ENCODE results near the gene KRTAP4-5. TPM values are rescaled to one million over a fixed set of nuclear protein-coding genes. Genes with fewer than 3 reads are reported as not detected.
A peak's percentile ranks its signal among the peaks of the same experiment; 100 is the strongest.
"Not testable (repeated sequence)": the region's sequence is repeated elsewhere in the genome, so short reads cannot be mapped to it uniquely, and the experiment has no call there.

Gene KRTAP4-5
- total RNA-seq, 1 experiment from 2014 or later, result not detected

DNA sequence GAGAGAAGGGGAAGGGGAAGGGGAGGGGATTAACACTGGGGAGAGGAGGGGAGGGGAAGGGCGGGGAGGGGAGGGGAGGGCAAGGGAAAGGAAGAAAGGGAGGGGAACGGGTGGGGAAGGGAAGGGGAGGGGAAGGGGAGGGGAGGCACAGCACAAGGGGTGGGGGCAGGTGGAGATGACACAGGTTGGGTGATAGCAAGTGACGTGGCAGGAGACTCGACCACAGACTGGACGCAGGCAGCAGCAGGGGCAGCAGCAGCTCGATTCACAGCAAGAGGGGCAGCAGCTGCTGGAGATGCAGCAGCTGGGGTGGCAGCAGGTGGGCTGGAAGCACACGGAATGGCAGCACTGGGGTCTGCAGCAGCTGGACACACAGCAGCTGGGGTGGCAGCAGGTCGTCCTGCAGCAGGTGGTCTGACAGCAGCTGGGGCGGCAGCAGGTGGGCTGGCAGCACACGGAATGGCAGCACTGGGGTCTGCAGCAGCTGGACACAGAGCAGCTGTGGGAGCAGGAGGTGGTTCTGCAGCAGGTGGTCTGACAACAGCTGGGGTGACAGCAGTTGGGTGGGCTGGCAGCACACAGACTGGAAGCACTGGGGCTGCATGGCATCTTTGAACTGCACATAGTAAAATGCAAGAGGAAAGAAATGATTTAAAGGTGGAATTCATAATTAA lies 47.9 kb downstream of the KRTAP4-5 start, which contains the start of gene KRTAP4-16:
Gene KRTAP4-16 (minus strand): TSS at position 624 of the 674 bp plus-strand sequence. CDS start 0 bp downstream, at position 624.
- POLR2A ChIA-PET, result no interaction called here
- no peak for ATAC-seq
- TF ChIP-seq ZNF423 (CRISPR knock-in tag; IDR thresholded peaks at IDR 0.05) (peak; percentile 43), OVOL2 (CRISPR knock-in tag; IDR thresholded peaks at IDR 0.05; ENCODE audit: borderline replicate concordance) (no peak)
- no peak within 1 kb of the TSS for H3K4me3 Mint-ChIP-seq
- H3K27me3 Mint-ChIP-seq (ENCODE audit: low read depth), result no peaks in the 10 kb centered on the region
- H3K27ac Mint-ChIP-seq, result 0 out of 2 replicates have a peak within 1 kb of the TSS, but pooled peaks have one; percentile 41
- peaks cover 40% of the 10 kb centered on the region for H3K4me1 Mint-ChIP-seq
- CTCF ChIA-PET, result no interaction called here
- H3K9me3 Mint-ChIP-seq, result peaks cover 4% of the 10 kb centered on the region; the same call in 1 of the 2 replicates
- no peaks in the 10 kb centered on the region for H3K36me3 Mint-ChIP-seq
- no peak for DNase-seq (ENCODE audit: low spot score)

DNA sequence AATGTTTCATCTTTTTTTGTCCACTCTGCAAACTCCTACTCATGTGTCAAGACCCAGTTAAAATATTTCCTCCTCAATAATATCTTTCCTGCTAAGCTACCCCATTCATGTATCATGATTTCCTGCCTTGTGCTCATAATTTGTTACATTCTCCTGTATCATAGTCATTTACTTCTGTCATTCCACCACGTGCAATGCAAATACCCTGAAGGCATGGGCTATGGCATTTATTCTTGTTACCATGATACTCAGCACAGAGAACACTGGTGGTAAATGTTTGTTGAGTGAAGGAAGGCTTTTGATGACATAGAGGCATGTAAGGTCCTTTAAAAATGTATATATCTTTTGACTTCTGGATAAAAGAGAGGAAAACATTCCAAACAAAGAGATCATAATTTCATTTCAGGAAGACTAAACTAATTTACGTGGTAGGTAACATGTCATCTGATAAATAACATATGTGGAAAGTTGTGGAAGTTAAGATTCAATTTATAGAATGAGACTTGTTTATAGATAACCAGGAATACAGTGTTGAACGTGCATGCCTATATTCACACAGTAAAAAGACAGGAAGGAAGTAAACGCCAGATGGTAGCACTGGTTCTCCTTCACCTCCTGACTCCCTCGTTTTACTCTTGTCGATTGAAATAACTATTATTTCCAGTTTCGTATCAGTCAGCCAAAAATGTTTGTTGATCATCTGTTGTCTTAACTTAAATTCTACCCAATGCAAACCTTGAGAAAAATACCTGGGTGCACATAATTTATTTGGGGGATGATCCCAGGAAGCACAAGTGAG lies 49.7 kb downstream of the KRTAP4-5 start:
- H3K27me3 Mint-ChIP-seq (ENCODE audit: low read depth); H3K27ac Mint-ChIP-seq; ATAC-seq; H3K36me3 Mint-ChIP-seq; CTCF ChIA-PET; H3K4me3 Mint-ChIP-seq; POLR2A ChIA-PET; DNase-seq (ENCODE audit: low spot score): not testable (repeated sequence)
- H3K4me1 Mint-ChIP-seq, result peaks cover 37% of the 10 kb centered on the region
- peaks cover 16% of the 10 kb centered on the region for H3K9me3 Mint-ChIP-seq

Other genes starting within 250 kb of the KRTAP4-5 start
- gene KRT23, start 212.2 kb downstream of the KRTAP4-5 start, total RNA-seq (2021), result not detected in 3 replicates
- gene KRT39, start 182.9 kb downstream of the KRTAP4-5 start, total RNA-seq (2021), result not detected in 3 replicates
- gene KRT40, start 165.5 kb downstream of the KRTAP4-5 start, total RNA-seq (2021), result not detected in 3 replicates
- not detected in 3 replicates for gene KRTAP3-3, start 155.7 kb downstream of the KRTAP4-5 start, total RNA-seq (2021)
- gene KRTAP3-2, start 149.9 kb downstream of the KRTAP4-5 start, total RNA-seq (2021), result not detected in 3 replicates
- gene KRTAP3-1, start 140.7 kb downstream of the KRTAP4-5 start, total RNA-seq (2021), result not detected in 3 replicates
- not detected in 3 replicates for gene KRTAP1-5, start 122.6 kb downstream of the KRTAP4-5 start, total RNA-seq (2021)
- not detected in 3 replicates for gene KRTAP1-4, start 119.6 kb downstream of the KRTAP4-5 start, total RNA-seq (2021)
- not detected in 3 replicates for gene KRTAP1-3, start 115.0 kb downstream of the KRTAP4-5 start, total RNA-seq (2021)
- gene KRTAP1-1, start 108.4 kb downstream of the KRTAP4-5 start, total RNA-seq (2021), result not detected in 3 replicates
- not detected in 3 replicates for gene KRTAP2-1, start 102.5 kb downstream of the KRTAP4-5 start, total RNA-seq (2021)
- gene KRTAP2-2, start 94.6 kb downstream of the KRTAP4-5 start, total RNA-seq (2021), result not detected in 3 replicates
- gene KRTAP2-3, start 89.7 kb downstream of the KRTAP4-5 start, total RNA-seq (2021), result not detected in 3 replicates
- gene KRTAP2-4, start 83.9 kb downstream of the KRTAP4-5 start, total RNA-seq (2021), result not detected in 3 replicates
- gene KRTAP4-7, start 65.7 kb downstream of the KRTAP4-5 start, total RNA-seq (2021), result not detected in 3 replicates
- not detected in 3 replicates for gene KRTAP4-8, start 51.7 kb downstream of the KRTAP4-5 start, total RNA-seq (2021)
- not detected in 3 replicates for gene KRTAP4-16, start 47.6 kb downstream of the KRTAP4-5 start, total RNA-seq (2021)
- not detected in 3 replicates for gene KRTAP4-9, start 44.4 kb downstream of the KRTAP4-5 start, total RNA-seq (2021)
- not detected in 3 replicates for gene KRTAP4-11, start 31.5 kb downstream of the KRTAP4-5 start, total RNA-seq (2021)
- gene KRTAP4-12, start 25.6 kb downstream of the KRTAP4-5 start, total RNA-seq (2021), result not detected in 3 replicates
- gene KRTAP4-6, start 9.3 kb downstream of the KRTAP4-5 start, total RNA-seq (2021), result not detected in 3 replicates
- gene KRTAP4-4, start 10.9 kb upstream of the KRTAP4-5 start, total RNA-seq (2021), result not detected in 3 replicates
- not detected in 3 replicates for gene KRTAP4-3, start 18.4 kb upstream of the KRTAP4-5 start, total RNA-seq (2021)
- gene KRTAP4-2, start 28.4 kb upstream of the KRTAP4-5 start, total RNA-seq (2021), result not detected in 3 replicates
- not detected in 3 replicates for gene KRTAP4-1, start 35.1 kb upstream of the KRTAP4-5 start, total RNA-seq (2021)
- not detected in 3 replicates for gene KRTAP9-1, start 40.1 kb upstream of the KRTAP4-5 start, total RNA-seq (2021)
- not detected in 3 replicates for gene KRTAP9-2, start 76.8 kb upstream of the KRTAP4-5 start, total RNA-seq (2021)
- not detected in 3 replicates for gene KRTAP9-3, start 82.6 kb upstream of the KRTAP4-5 start, total RNA-seq (2021)
- not detected in 3 replicates for gene KRTAP9-8, start 88.2 kb upstream of the KRTAP4-5 start, total RNA-seq (2021)
- not detected in 3 replicates for gene KRTAP9-4, start 99.9 kb upstream of the KRTAP4-5 start, total RNA-seq (2021)
- not detected in 3 replicates for gene KRTAP9-9, start 105.6 kb upstream of the KRTAP4-5 start, total RNA-seq (2021)
- not detected in 3 replicates for gene KRTAP9-6, start 115.6 kb upstream of the KRTAP4-5 start, total RNA-seq (2021)
- not detected in 3 replicates for gene KRTAP9-7, start 125.9 kb upstream of the KRTAP4-5 start, total RNA-seq (2021)
- not detected in 3 replicates for gene KRTAP29-1, start 153.0 kb upstream of the KRTAP4-5 start, total RNA-seq (2021)
- gene KRTAP16-1, start 159.5 kb upstream of the KRTAP4-5 start, total RNA-seq (2021), result not detected in 3 replicates
- not detected in 3 replicates for gene KRTAP17-1, start 165.9 kb upstream of the KRTAP4-5 start, total RNA-seq (2021)
- gene KRT33A, start 201.0 kb upstream of the KRTAP4-5 start, total RNA-seq (2021), result not detected in 3 replicates
- not detected in 3 replicates for gene KRT33B, start 220.0 kb upstream of the KRTAP4-5 start, total RNA-seq (2021)
- not detected in 3 replicates for gene KRT34, start 232.5 kb upstream of the KRTAP4-5 start, total RNA-seq (2021)
- gene KRT31, start 247.8 kb upstream of the KRTAP4-5 start, total RNA-seq (2021), result not detected in 3 replicates